H1 (cell line): ENCODE measurements around the gene CP. TPM values are rescaled to one million over a fixed set of nuclear protein-coding genes. Genes with fewer than 3 reads are reported as not detected.
A peak's percentile ranks its signal among the peaks of the same experiment; 100 is the strongest.

Experiments
- ASH2L ChIP-seq: fragments of 200-600, 300-600 bp; sonication (generic); IDR thresholded peaks from one replicate; pipeline ENCODE4 v1.7.1; 2017; ENCODE audit warnings: low read length
- CEBPB ChIP-seq: IDR thresholded peaks from 2 replicates; pipeline ENCODE4 v1.6.1; 2012; ENCODE audit warnings: low read depth, low read length
- EGR1 ChIP-seq: IDR thresholded peaks from 2 replicates; pipeline ENCODE4 v1.6.1; 2011; ENCODE audit warnings: low read depth, low read length, borderline replicate concordance
- EP300 ChIP-seq, 2 experiments: IDR thresholded peaks; 1 replicate in 1 of 2; 2 replicates in 1 of 2; pipeline ENCODE4 v1.6.1; 2011 to 2012; ENCODE audit warnings: low read depth in 2 of 2, low read length in 2 of 2, mild to moderate bottlenecking in 2 of 2, borderline replicate concordance in 1 of 2, inconsistent platforms in 1 of 2, moderate library complexity in 1 of 2
- JUN ChIP-seq: IDR thresholded peaks from 2 replicates; pipeline ENCODE4 v1.6.1; 2011; ENCODE audit warnings: low read depth, mild to moderate bottlenecking, improper control_type of control experiment, low read length
- KDM5A ChIP-seq: fragments of 200-600 bp; IDR thresholded peaks from 2 replicates; pipeline ENCODE4 v1.7.1; 2012; ENCODE audit warnings: mild to moderate bottlenecking, low read length, inconsistent platforms, mixed read lengths
- NANOG ChIP-seq: IDR thresholded peaks from 2 replicates; pipeline ENCODE4 v1.6.1; 2011; ENCODE audit warnings: low read length, low read depth, mild to moderate bottlenecking, inconsistent platforms; ENCODE audit not compliant: insufficient read depth, poor library complexity, severe bottlenecking
- POLR2A ChIP-seq, 2 experiments: IDR thresholded peaks; 1 replicate in 1 of 2; 2 replicates in 1 of 2; pipeline ENCODE4 v1.6.1; 2011; ENCODE audit warnings: low read depth in 2 of 2, low read length in 2 of 2, mild to moderate bottlenecking in 2 of 2; ENCODE audit errors: control extremely low read depth in 1 of 2
- POU5F1 ChIP-seq: IDR thresholded peaks from 2 replicates; pipeline ENCODE4 v1.6.1; 2011; ENCODE audit warnings: low read depth, mild to moderate bottlenecking, low read length, moderate library complexity
- SP1 ChIP-seq: IDR thresholded peaks from 2 replicates; pipeline ENCODE4 v1.6.1; 2011; ENCODE audit warnings: low read depth, low read length
- TAF1 ChIP-seq: IDR thresholded peaks from 2 replicates; pipeline ENCODE4 v1.6.1; 2011; ENCODE audit warnings: mild to moderate bottlenecking, low read depth, low read length
- TBP ChIP-seq: IDR thresholded peaks from 2 replicates; pipeline ENCODE4 v1.6.1; 2011; ENCODE audit warnings: low read depth, low read length, improper control_type of control experiment
- polyA plus RNA-seq, 7 experiments: library from polyadenylated mRNA; depleted of rRNA in 3 of 7; stranded (reverse) in 5 of 7; unstranded in 2 of 7; fragments of >200 nt in 5 of 7; fragments of 200-250 nt in 2 of 7; gene quantifications; 1 replicate in 5 of 7; 2 replicates in 1 of 7; 4 replicates in 1 of 7; pipeline versions ENCODE4 v1.2.1 to v1.2.3, GENCODE V29; 2011 to 2013; ENCODE audit warnings: missing spikeins in 2 of 7, mixed read lengths in 2 of 7
- total RNA-seq: library from RNA; stranded (reverse); fragmentation: NEBNext Ultra II Directional; extraction: Animal tissue kit (Norgen Biotek cat#: 25700); gene quantifications from 2 replicates; pipeline ENCODE4 v1.2.1, GENCODE V29; 2021
- TF ChIP-seq, protein P1 (sequence below): fragments of 300-600 bp; sonication (generic); IDR thresholded peaks from 2 replicates; pipeline ENCODE4 v1.7.1; 2012; ENCODE audit warnings: low read length, moderate library complexity, mild to moderate bottlenecking, inconsistent platforms; ENCODE audit not compliant: insufficient replicate concordance

CP gene
- total and polyA plus RNA-seq, 2 of the 8 experiments (the other 6 are each of a cell fraction or from before 2014, with no cell fraction given), result 0.32 to 2.6 TPM

DNA sequence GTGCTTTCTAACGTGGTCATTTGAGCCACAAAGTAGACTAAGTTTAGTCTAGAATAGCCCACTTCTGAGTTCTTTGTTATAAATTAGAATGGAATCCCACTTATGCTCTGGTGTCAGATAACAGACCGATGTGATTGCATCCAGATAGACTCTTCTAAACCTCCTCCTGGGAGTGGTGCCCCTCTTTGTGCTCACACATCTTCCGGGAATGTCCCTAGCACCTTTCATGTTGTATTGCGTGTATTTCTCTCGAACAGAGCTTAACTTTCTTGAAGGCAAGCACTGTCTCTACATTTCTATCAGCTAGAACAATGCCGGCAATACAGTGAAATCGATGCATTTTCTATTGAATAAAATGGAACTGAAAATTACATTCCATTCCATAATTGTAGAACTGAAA is 23.0 kb downstream of the CP start (continued):
- TF ChIP-seq CEBPB, result peak; percentile 21; the same call in 1 of the 2 replicates
- peak in 1 of 2 experiments; percentile 47; a peak in 1 of 3 replicates for TF ChIP-seq EP300 (IDR thresholded peaks at IDR 0.05; ENCODE audit: borderline replicate concordance in 1 of 2, low read depth in 2 of 2, low read length in 2 of 2)
- TF ChIP-seq, protein P1, sequence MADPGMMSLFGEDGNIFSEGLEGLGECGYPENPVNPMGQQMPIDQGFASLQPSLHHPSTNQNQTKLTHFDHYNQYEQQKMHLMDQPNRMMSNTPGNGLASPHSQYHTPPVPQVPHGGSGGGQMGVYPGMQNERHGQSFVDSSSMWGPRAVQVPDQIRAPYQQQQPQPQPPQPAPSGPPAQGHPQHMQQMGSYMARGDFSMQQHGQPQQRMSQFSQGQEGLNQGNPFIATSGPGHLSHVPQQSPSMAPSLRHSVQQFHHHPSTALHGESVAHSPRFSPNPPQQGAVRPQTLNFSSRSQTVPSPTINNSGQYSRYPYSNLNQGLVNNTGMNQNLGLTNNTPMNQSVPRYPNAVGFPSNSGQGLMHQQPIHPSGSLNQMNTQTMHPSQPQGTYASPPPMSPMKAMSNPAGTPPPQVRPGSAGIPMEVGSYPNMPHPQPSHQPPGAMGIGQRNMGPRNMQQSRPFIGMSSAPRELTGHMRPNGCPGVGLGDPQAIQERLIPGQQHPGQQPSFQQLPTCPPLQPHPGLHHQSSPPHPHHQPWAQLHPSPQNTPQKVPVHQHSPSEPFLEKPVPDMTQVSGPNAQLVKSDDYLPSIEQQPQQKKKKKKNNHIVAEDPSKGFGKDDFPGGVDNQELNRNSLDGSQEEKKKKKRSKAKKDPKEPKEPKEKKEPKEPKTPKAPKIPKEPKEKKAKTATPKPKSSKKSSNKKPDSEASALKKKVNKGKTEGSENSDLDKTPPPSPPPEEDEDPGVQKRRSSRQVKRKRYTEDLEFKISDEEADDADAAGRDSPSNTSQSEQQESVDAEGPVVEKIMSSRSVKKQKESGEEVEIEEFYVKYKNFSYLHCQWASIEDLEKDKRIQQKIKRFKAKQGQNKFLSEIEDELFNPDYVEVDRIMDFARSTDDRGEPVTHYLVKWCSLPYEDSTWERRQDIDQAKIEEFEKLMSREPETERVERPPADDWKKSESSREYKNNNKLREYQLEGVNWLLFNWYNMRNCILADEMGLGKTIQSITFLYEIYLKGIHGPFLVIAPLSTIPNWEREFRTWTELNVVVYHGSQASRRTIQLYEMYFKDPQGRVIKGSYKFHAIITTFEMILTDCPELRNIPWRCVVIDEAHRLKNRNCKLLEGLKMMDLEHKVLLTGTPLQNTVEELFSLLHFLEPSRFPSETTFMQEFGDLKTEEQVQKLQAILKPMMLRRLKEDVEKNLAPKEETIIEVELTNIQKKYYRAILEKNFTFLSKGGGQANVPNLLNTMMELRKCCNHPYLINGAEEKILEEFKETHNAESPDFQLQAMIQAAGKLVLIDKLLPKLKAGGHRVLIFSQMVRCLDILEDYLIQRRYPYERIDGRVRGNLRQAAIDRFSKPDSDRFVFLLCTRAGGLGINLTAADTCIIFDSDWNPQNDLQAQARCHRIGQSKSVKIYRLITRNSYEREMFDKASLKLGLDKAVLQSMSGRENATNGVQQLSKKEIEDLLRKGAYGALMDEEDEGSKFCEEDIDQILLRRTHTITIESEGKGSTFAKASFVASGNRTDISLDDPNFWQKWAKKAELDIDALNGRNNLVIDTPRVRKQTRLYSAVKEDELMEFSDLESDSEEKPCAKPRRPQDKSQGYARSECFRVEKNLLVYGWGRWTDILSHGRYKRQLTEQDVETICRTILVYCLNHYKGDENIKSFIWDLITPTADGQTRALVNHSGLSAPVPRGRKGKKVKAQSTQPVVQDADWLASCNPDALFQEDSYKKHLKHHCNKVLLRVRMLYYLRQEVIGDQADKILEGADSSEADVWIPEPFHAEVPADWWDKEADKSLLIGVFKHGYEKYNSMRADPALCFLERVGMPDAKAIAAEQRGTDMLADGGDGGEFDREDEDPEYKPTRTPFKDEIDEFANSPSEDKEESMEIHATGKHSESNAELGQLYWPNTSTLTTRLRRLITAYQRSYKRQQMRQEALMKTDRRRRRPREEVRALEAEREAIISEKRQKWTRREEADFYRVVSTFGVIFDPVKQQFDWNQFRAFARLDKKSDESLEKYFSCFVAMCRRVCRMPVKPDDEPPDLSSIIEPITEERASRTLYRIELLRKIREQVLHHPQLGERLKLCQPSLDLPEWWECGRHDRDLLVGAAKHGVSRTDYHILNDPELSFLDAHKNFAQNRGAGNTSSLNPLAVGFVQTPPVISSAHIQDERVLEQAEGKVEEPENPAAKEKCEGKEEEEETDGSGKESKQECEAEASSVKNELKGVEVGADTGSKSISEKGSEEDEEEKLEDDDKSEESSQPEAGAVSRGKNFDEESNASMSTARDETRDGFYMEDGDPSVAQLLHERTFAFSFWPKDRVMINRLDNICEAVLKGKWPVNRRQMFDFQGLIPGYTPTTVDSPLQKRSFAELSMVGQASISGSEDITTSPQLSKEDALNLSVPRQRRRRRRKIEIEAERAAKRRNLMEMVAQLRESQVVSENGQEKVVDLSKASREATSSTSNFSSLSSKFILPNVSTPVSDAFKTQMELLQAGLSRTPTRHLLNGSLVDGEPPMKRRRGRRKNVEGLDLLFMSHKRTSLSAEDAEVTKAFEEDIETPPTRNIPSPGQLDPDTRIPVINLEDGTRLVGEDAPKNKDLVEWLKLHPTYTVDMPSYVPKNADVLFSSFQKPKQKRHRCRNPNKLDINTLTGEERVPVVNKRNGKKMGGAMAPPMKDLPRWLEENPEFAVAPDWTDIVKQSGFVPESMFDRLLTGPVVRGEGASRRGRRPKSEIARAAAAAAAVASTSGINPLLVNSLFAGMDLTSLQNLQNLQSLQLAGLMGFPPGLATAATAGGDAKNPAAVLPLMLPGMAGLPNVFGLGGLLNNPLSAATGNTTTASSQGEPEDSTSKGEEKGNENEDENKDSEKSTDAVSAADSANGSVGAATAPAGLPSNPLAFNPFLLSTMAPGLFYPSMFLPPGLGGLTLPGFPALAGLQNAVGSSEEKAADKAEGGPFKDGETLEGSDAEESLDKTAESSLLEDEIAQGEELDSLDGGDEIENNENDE, result peak; percentile 91
- TF ChIP-seq NANOG, result peak; percentile 49
- 0 out of 2 replicates have a peak, but pooled peaks have one; percentile 35 for TF ChIP-seq TAF1
- no peak for TF ChIP-seq POU5F1
- TF ChIP-seq JUN, result no peak
- peak; percentile 79 for TF ChIP-seq ASH2L
- peak in 1 of 2 experiments; percentile 48; a peak in 1 of 3 replicates for TF ChIP-seq POLR2A (IDR thresholded peaks at IDR 0.05; ENCODE audit: control extremely low read depth in 1 of 2, low read depth in 2 of 2, low read length in 2 of 2)
- TF ChIP-seq SP1, result peak; percentile 65; the same call in 1 of the 2 replicates
- no peak for TF ChIP-seq EGR1
- TF ChIP-seq KDM5A, result no peak
- 0 out of 2 replicates have a peak, but pooled peaks have one; percentile 42 for TF ChIP-seq TBP
